GM12875 (cell line): Measurements from ENCODE around the gene POGLUT2.

ENCODE experiments used
- H3K4me3 ChIP-seq: one replicate; pipeline ENCODE4 v1.5.1; 2011; ENCODE audit warnings: low read depth, low read length, control low read depth
- TF ChIP-seq, protein P1 (sequence below): IDR thresholded peaks from 2 replicates; pipeline ENCODE4 v1.5.1; 2011; ENCODE audit warnings: low read depth, mild to moderate bottlenecking, control low read depth, inconsistent platforms, low read length, moderate library complexity, borderline replicate concordance; ENCODE audit not compliant: insufficient read depth

POGLUT2 gene

DNA sequence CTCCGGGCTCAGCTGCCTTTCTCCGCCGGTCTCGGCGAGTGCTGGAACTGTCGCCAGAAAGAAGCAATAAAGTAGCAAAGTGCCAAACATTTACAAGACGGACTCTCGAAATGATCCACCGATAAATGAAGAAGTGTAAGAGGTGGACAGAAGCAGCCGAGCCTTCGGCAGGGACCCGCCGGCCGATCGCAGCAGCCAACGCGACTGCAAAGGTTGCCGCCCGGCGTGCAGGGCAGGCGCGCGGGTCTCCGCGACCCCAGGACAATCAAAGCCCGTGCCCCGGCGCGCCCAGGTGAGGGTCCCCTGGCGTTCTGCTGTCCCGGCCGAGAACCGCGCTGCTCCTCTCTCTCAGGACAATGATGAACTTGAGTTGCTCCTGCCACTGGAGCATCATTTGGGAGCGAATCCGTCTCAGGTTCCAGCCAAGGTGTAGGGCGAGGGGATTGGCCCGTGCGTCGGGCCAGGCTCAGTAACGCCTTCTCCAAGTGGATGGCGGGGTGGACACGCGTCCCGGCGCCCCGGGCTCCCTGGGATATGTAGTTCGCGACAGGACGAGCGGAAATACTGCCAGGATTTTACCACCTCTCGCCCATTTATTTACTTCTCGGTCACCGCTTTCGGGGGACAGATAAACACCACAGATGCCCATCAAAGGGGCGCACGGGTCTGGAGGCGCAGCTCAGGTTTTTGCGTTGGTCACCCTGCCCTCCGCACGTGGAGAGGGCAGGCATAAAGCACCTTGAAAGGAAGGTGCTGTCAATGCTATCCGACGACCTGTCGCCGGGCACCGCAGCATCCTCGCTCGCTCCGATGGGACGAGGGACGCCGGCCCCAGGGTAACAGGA, at the start of gene POGLUT2, which contains the start of gene BIVM:
POGLUT2 (minus strand) TSS at position 396 of the 845 bp plus-strand sequence; CDS start at position 90, 306 bp downstream.
BIVM (plus strand) TSS at position 539 of the 845 bp plus-strand sequence. CDS start 8,149 bp downstream, outside the sequence.
- TF ChIP-seq, protein P1, sequence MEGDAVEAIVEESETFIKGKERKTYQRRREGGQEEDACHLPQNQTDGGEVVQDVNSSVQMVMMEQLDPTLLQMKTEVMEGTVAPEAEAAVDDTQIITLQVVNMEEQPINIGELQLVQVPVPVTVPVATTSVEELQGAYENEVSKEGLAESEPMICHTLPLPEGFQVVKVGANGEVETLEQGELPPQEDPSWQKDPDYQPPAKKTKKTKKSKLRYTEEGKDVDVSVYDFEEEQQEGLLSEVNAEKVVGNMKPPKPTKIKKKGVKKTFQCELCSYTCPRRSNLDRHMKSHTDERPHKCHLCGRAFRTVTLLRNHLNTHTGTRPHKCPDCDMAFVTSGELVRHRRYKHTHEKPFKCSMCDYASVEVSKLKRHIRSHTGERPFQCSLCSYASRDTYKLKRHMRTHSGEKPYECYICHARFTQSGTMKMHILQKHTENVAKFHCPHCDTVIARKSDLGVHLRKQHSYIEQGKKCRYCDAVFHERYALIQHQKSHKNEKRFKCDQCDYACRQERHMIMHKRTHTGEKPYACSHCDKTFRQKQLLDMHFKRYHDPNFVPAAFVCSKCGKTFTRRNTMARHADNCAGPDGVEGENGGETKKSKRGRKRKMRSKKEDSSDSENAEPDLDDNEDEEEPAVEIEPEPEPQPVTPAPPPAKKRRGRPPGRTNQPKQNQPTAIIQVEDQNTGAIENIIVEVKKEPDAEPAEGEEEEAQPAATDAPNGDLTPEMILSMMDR = no peak
- peak within 1 kb of the TSS; percentile 82 for H3K4me3 ChIP-seq

DNA sequence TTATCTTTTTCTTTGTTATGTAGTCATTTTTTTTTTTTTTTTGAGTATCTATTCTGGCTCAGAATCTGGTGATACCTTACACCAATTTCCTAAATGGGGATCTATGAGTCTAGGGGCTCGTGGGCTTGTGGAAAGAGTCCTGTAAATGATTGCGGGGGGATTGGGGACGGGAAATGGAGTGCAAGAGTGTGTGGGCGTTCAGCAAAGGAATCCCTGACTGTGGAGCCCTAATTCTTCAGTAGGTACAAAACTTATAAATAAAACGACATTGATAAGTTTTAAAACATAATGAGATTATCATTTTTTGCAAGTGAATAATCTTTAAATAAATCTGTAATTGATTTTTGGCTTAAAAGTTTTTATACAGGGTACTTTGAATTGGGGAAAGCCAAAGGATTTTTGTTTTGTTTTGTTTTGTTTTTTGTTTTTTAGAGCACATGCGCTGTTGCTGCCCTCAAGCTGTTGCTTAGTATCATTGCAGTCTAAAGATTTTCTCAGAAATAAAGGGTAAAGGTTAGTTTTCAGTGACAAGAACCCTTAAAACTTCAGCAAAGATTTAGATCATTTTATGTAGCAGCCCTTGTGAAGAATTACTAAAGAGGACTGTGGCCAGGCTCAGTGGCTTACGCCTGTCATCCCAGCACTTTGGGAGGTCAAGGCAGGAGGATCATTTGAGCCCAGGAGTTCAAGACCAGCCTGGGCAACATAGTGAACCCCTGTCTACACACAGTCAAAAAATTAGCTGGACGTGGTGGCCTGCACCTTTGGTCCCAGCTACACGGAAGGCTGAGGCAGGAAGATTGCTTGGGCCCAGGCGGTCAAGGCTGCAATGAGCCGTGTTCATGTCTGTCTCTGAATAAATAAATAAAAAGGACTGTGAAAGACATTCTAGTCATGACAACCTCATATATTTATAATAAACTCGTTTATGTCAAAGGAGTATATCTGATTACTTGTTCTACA, 48.8 kb upstream of the POGLUT2 start:
- peak overlapping the region; percentile 95 for H3K4me3 ChIP-seq
- TF ChIP-seq, protein P1 = peak; percentile 44; the same call in 1 of the 2 replicates

DNA sequence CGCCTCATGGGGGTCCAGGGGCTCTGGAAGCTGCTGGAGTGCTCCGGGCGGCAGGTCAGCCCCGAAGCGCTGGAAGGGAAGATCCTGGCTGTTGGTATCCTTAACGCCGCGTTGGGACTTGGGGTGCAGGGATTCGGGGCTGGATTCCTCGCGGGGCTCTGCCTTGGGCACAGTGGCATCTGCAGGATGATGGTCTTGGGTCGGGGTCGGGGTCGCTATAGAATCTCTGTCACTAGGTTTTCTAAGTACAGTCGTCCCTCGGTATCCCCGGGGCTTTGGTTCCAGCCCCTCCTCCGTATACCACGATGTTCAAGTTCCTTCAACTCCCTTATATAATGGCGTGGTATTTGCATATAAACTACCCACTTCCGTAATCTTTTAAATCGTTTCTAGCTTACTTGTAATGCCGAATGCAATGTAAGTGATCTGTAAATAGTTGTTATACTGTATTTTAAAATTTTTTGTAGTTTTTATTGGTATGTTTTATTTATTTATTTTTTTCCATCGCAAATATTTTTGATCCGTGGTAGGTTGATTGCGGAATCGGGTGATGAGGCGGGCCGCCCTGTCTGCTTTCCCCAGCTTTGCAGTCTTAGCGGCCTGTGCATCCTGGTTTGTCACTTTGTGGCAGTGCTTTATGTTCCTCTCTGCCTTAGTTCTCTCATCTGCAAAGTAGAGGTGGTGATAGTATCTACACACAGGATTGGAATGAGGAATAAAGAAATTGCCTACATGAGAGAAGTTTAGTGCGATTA, 47.7 kb upstream of the POGLUT2 start:
- TF ChIP-seq, protein P1 = no peak
- peak overlapping the region; percentile 95 for H3K4me3 ChIP-seq

DNA sequence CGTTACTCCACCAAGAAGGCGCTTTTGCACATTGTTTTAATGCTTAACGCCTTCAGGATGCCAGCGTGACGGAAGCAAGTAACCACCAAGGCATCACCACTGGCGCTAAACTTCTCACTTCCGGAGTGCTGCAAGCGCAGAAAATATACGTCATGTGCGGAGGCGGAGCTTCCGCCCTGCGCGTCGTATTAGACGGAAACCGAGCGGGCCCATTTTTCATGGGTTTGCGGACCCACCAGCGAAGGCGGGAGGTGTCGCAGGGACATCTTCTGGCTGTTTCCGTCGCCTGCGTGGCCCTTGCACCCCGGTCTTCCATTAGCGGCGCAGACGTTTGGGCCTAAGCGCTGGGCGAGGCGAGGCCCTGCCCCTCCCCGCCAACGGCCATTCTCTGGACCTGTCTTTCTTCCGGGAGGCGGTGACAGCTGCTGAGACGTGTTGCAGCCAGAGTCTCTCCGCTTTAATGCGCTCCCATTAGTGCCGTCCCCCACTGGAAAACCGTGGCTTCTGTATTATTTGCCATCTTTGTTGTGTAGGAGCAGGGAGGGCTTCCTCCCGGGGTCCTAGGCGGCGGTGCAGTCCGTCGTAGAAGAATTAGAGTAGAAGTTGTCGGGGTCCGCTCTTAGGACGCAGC, 47.0 kb upstream of the POGLUT2 start, which contains the start of gene ERCC5:
ERCC5 (plus strand) TSS at position 403 of the 631 bp plus-strand sequence. CDS start 235 bp downstream, outside the sequence.
- H3K4me3 ChIP-seq = peak within 1 kb of the TSS; percentile 95
- TF ChIP-seq, protein P1 = no peak

DNA sequence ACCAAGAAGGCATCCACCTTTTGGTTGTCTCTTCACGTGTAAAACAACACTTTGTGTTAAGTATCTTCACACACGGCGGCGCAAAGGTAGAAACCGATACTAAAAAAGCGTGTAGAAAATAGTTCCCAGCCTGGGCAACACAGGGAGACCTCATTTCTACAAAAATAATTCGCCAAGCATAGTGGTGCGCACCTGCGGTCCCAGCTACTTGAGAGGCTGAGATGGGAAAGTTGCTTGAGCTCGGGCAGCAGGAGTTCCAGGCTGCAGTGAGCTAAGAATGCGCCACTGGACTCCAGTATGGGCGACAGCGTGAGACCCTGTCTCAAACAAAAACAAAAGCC, 46.5 kb upstream of the POGLUT2 start:
- peak overlapping the region; percentile 95 for H3K4me3 ChIP-seq
- TF ChIP-seq, protein P1 = no peak

DNA sequence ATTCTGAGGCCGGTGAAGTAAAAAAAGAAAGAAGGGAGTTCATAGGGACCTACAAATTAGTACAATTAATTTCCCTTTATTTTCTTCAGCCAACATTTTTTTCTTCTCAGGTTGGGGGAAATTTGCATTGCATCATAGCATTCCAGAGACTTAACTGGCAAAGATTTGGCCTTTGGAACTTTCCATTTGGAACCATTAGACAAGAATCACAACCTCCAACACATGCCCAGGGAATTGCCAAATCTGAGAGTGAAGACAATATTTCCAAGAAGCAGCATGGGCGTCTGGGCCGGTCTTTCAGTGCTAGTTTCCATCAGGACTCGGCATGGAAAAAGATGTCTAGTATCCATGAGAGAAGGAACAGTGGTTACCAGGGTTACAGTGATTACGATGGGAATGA, 40.7 kb upstream of the POGLUT2 start:
- TF ChIP-seq, protein P1 = no peak

More for the DNA sequence above, 40.7 kb upstream of the POGLUT2 start:
- H3K4me3 ChIP-seq = no peak overlapping the region
